WERI-Rb-1 (cell line): ENCODE measurements around the gene PDSS1.
A peak's percentile ranks its signal among the peaks of the same experiment; 100 is the strongest.

Experiments
- DNase-seq: peaks from one replicate; pipeline ENCODE4 v3.0.0-alpha.2; 2020
- H3K27ac ChIP-seq: fragments of 250-450 bp; sonication (Bioruptor Pico); 2 replicates; pipeline ENCODE4 v1.5.1; 2020; ENCODE audit warnings: mild to moderate bottlenecking, moderate library complexity
- H3K27me3 ChIP-seq: fragments of 250-450 bp; sonication (Bioruptor Pico); 2 replicates; pipeline ENCODE4 v1.5.1; 2021; ENCODE audit warnings: mild to moderate bottlenecking, low read depth, moderate library complexity; ENCODE audit not compliant: insufficient read depth, severe bottlenecking
- H3K36me3 ChIP-seq: fragments of 250-450 bp; sonication (Bioruptor Pico); 2 replicates; pipeline ENCODE4 v1.5.1; 2020; ENCODE audit warnings: mild to moderate bottlenecking, moderate library complexity
- H3K4me3 ChIP-seq: 2 replicates; pipeline ENCODE4 v1.5.1; 2011; ENCODE audit warnings: low read depth, mild to moderate bottlenecking, control low read depth, low read length
- H3K9me3 ChIP-seq: fragments of 250-450 bp; sonication (Bioruptor Pico); 2 replicates; pipeline ENCODE4 v1.5.1; 2021; ENCODE audit warnings: mild to moderate bottlenecking, moderate library complexity; ENCODE audit not compliant: severe bottlenecking
- CTCF ChIP-seq: IDR thresholded peaks from 2 replicates; pipeline ENCODE4 v1.5.1; 2011; ENCODE audit warnings: low read depth, mild to moderate bottlenecking, control low read depth, inconsistent platforms, low read length

PDSS1 gene

DNA sequence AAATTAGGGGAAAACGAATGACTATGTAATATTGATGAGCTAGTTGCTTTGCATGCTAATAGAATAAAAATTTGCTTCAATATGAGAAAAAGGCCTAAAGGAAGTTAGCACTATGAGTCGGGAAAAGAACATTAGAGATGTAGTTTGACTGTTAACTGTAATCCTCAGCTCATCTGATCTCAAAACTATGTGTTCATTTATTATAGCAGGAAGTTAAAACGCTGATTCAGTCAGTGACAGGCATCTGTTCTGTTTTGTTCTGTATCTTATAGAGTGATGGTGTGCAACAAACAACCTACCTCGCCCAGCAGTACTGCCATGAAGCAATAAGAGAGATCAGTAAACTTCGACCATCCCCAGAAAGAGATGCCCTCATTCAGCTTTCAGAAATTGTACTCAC, 48.6 kb downstream of the PDSS1 start:
- H3K9me3 ChIP-seq, result no peaks in the 10 kb centered on the region
- H3K27me3 ChIP-seq, result no peaks in the 10 kb centered on the region
- H3K27ac ChIP-seq, result no peak overlapping the region
- H3K36me3 ChIP-seq, result peaks cover 3% of the 10 kb centered on the region; the same call in 1 of the 2 replicates
- no peak for DNase-seq
- TF ChIP-seq CTCF, result no peak
- no peak overlapping the region for H3K4me3 ChIP-seq

DNA sequence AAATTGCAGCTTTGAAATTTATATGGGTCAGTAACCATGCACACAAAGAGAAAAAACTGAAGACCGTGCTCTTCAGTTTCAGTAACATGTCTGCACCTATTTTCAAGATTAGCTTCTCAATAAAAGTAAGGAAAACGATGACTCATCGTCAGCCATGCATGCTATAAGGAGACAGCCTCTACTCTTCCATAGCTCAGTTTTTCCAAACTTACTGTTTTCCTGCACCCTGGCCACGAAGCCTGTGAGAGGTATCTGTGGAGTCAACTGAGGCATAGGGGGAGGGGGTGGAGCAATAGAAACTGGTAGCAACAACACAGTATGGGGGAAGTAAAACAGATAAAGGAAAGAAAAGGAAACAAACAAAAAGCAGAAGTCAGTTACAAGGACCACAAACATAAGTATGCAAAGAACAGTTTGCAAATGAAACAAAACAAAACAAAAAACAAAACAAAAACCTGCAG, 58.0 kb downstream of the PDSS1 start:
- Histone ChIP-seq H3K36me3 (no peaks in the 10 kb centered on the region), H3K9me3 (no peaks in the 10 kb centered on the region), H3K27ac (no peak overlapping the region), H3K4me3 (no peak overlapping the region), H3K27me3 (no peaks in the 10 kb centered on the region)
- DNase-seq, result no peak
- no peak for TF ChIP-seq CTCF

DNA sequence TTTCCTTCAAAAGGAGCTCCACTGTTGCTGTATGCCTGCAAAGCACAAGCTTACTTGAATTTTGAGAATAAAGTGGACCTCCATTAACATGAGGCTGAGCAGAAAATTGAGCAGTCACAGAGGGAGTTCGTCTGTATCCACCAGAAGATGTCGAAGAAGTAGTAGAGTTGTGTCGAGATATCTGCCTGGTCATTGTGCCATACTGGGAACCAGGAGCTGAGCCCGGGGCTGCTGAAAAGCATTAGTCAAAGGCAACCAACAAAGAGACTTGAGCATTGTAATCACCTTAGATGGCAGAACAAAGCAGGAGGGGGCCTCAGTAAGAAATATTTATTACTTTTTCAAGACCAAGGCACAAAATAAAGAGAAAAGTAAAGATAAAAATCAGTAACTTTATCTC, 61.5 kb downstream of the PDSS1 start:
- no peak for TF ChIP-seq CTCF
- DNase-seq, result peak; percentile 9
- Histone ChIP-seq H3K27me3 (no peaks in the 10 kb centered on the region), H3K36me3 (no peaks in the 10 kb centered on the region), H3K4me3 (no peak overlapping the region), H3K9me3 (no peaks in the 10 kb centered on the region), H3K27ac (no peak overlapping the region)

GRCh38 chr10:26765549-26765948, 68.0 kb downstream of the PDSS1 start:
- H3K27ac ChIP-seq, result no peak overlapping the region
- no peak for TF ChIP-seq CTCF

GRCh38 chr10:26770069-26770468, 72.6 kb downstream of the PDSS1 start:
- Histone ChIP-seq H3K4me3 (no peak overlapping the region), H3K27me3 (no peaks in the 10 kb centered on the region), H3K36me3 (no peaks in the 10 kb centered on the region), H3K9me3 (no peaks in the 10 kb centered on the region), H3K27ac (no peak overlapping the region)
- no peak for TF ChIP-seq CTCF
- no peak for DNase-seq

More at GRCh38 chr10:26765549-26765948, 68.0 kb downstream of the PDSS1 start:
- H3K4me3 ChIP-seq, result no peak overlapping the region
- no peaks in the 10 kb centered on the region for H3K9me3 ChIP-seq
- H3K36me3 ChIP-seq, result no peaks in the 10 kb centered on the region
- no peaks in the 10 kb centered on the region for H3K27me3 ChIP-seq
- DNase-seq, result no peak

DNA sequence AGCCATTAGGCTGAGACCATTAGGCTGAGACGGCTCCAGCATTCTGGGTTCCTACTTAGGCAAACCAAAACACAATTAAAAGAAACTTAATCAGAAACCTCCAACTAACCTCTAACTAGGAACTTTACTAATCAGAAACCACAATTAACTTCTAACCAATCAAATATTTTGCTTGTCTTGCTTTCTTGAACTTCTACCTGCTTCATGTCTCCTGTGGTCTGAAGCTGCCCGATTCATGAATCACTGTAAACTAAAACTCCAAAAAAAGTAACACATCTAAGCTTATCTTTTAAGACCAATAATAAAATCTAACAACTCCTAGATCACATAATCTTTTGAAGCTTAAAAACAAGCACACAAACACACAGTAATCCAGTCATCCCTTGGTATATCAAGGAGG, 76.1 kb downstream of the PDSS1 start:
- Histone ChIP-seq H3K36me3 (no peaks in the 10 kb centered on the region), H3K4me3 (no peak overlapping the region), H3K27ac (no peak overlapping the region), H3K9me3 (no peaks in the 10 kb centered on the region), H3K27me3 (no peaks in the 10 kb centered on the region)
- no peak for DNase-seq
- no peak for TF ChIP-seq CTCF
